CD8-positive, alpha-beta memory T cell (primary cell): Measurements from ENCODE around the gene C12orf54. TPM values are rescaled to one million over a fixed set of nuclear protein-coding genes. Genes with fewer than 3 reads are reported as not detected.
"Not testable (repeated sequence)": the region's sequence is repeated elsewhere in the genome, so short reads cannot be mapped to it uniquely, and the experiment has no call there.

Experiments used
- CTCF ChIA-PET: fragments of 350-600 bp; sonication (Branson Sonifier 250); formaldehyde crosslinking; loops from one replicate; lab custom pipeline; 2021; ENCODE audit warnings: antibody characterized with exemption; lab: Charles Lee
- POLR2A ChIA-PET: fragments of 350-600 bp; sonication (Branson Sonifier 250); formaldehyde crosslinking; loops from one replicate; lab custom pipeline; 2021; ENCODE audit warnings: antibody characterized with exemption; lab: Charles Lee
- DNase-seq, 5 donors: peaks; one replicate each; pipeline versions ENCODE4 v3.0.0 to v3.0.0-alpha.2; 2020 to 2022; ENCODE audit warnings: mixed read lengths in 1 of 5
- H3K27ac ChIP-seq: one replicate; pipeline ENCODE4 v1.7.0; 2013; ENCODE audit warnings: low read depth, mild to moderate bottlenecking, low read length, moderate library complexity
- H3K27me3 ChIP-seq: 2 replicates; pipeline ENCODE4 v1.7.0; 2013; ENCODE audit warnings: low read length, mild to moderate bottlenecking; ENCODE audit not compliant: insufficient read depth, poor library complexity, severe bottlenecking
- H3K36me3 ChIP-seq: 2 replicates; pipeline ENCODE4 v1.7.0; 2013; ENCODE audit warnings: mild to moderate bottlenecking, low read length, moderate library complexity; ENCODE audit not compliant: insufficient read depth
- H3K4me1 ChIP-seq: 2 replicates; pipeline ENCODE4 v1.7.0; 2013; ENCODE audit warnings: mild to moderate bottlenecking, low read length, moderate library complexity; ENCODE audit not compliant: insufficient read depth
- H3K4me3 ChIP-seq: 2 replicates; pipeline ENCODE4 v1.7.0; 2013; ENCODE audit warnings: mild to moderate bottlenecking, low read length
- H3K9me3 ChIP-seq: 2 replicates; pipeline ENCODE4 v1.7.0; 2013; ENCODE audit warnings: mild to moderate bottlenecking, low read length
- H3K27ac Mint-ChIP-seq, 8 donors: one replicate each; pipeline ENCODE4 v1.8.0; 2020 to 2021; ENCODE audit warnings: mixed read lengths in 8 of 8, mild to moderate bottlenecking in 6 of 8, inconsistent platforms in 3 of 8, moderate library complexity in 3 of 8
- H3K27me3 Mint-ChIP-seq, 2 donors: one replicate each; pipeline ENCODE4 v1.8.0; 2020 to 2021; ENCODE audit warnings: mixed read lengths in 2 of 2, mild to moderate bottlenecking in 1 of 2, moderate library complexity in 1 of 2
- H3K36me3 Mint-ChIP-seq, 3 donors: one replicate each; pipeline ENCODE4 v1.8.0; 2020 to 2021; ENCODE audit warnings: mixed read lengths in 3 of 3, inconsistent platforms in 1 of 3, mild to moderate bottlenecking in 1 of 3
- H3K4me1 Mint-ChIP-seq, 3 donors: one replicate each; pipeline ENCODE4 v1.8.0; 2020 to 2021; ENCODE audit warnings: mixed read lengths in 3 of 3, inconsistent platforms in 1 of 3, mild to moderate bottlenecking in 1 of 3
- H3K4me3 Mint-ChIP-seq, 7 donors: one replicate each; pipeline ENCODE4 v1.8.0; 2020 to 2021; ENCODE audit warnings: mixed read lengths in 7 of 7, mild to moderate bottlenecking in 6 of 7, moderate library complexity in 4 of 7, inconsistent platforms in 2 of 7
- H3K9me3 Mint-ChIP-seq, 5 donors: one replicate each; pipeline ENCODE4 v1.8.0; 2020 to 2022; ENCODE audit warnings: mixed read lengths in 5 of 5, mild to moderate bottlenecking in 3 of 5, moderate library complexity in 2 of 5, inconsistent platforms in 1 of 5
- polyA plus RNA-seq: library from polyadenylated mRNA; unstranded; fragments of 300-500 nt; fragmentation: Illumina TruSeq; gene quantifications from one replicate; pipeline ENCODE4 v1.2.3, GENCODE V29; 2021
- total RNA-seq, 2 experiments: library from RNA; stranded (reverse); gene quantifications; one replicate each; pipeline ENCODE4 v1.2.3, GENCODE V29; 2021

Gene C12orf54
- total and polyA plus RNA-seq, 3 experiments from 2014 or later = not detected

DNA sequence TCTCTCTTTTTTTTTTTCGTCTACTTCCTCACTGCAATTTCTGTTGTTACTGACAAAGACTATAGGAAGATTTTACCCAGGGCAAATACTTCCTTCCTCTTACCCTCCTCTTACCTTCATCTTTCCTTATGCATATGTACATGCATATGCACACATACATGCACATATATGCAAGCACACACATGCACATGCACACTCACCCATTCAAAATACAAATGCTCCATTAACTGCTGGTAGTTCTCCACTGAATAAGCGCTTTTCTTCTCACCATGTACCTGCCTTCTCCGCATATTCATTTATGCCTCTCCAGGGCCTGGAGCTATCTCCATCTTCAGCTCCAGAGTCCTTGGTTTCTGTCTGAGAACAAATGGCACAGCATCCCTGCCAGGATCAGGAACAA is 632 bp downstream of the C12orf54 start:
- Histone ChIP-seq H3K9me3 (no peaks in the 10 kb centered on the region), H3K4me1 (no peaks in the 10 kb centered on the region), H3K4me3 (no peak overlapping the region), H3K36me3 (no peaks in the 10 kb centered on the region), H3K27ac (no peak overlapping the region), H3K27me3 (no peaks in the 10 kb centered on the region)
- ChIA-PET POLR2A (no interaction called here), CTCF (no interaction called here)
- Mint-ChIP-seq H3K4me1 (no peaks in the 10 kb centered on the region), H3K27ac (no peak overlapping the region), H3K4me3 (no peak overlapping the region), H3K9me3 (peaks cover 0 to 9% (median 4%) of the 10 kb centered on the region in 5 donors), H3K36me3 (no peaks in the 10 kb centered on the region), H3K27me3 (peaks cover 16 to 35% of the 10 kb centered on the region in 2 donors)
- DNase-seq = no peak

DNA sequence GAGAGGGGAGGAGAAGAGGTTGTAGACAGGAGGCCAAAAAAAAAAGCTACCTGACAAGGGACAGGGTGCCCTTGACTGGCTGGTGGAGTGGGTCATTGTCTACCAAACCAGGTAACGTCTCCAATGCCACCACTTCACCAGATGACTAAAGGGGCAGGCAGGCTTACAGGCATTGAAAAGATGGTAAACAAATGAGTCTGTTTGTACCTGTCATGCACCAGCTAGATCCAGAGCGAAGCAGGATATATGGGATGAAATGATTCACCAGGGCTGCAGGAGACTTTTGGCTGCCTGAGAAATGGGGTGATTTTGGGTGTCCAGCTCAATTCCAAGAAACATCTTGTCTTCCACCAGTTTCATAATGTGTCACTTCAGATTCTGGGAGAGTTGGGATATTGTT is 4.0 kb downstream of the C12orf54 start:
- Histone ChIP-seq H3K4me3 (no peak overlapping the region), H3K27ac (no peak overlapping the region), H3K9me3 (no peaks in the 10 kb centered on the region), H3K36me3 (no peaks in the 10 kb centered on the region), H3K27me3 (no peaks in the 10 kb centered on the region), H3K4me1 (no peaks in the 10 kb centered on the region)
- Mint-ChIP-seq H3K9me3 (no peaks in the 10 kb centered on the region), H3K4me3 (no peak overlapping the region), H3K27ac (no peak overlapping the region), H3K4me1 (no peaks in the 10 kb centered on the region), H3K36me3 (no peaks in the 10 kb centered on the region), H3K27me3 (peaks cover 19 to 36% of the 10 kb centered on the region in 2 donors)
- DNase-seq = no peak
- POLR2A ChIA-PET = no interaction called here
- CTCF ChIA-PET = no interaction called here

DNA sequence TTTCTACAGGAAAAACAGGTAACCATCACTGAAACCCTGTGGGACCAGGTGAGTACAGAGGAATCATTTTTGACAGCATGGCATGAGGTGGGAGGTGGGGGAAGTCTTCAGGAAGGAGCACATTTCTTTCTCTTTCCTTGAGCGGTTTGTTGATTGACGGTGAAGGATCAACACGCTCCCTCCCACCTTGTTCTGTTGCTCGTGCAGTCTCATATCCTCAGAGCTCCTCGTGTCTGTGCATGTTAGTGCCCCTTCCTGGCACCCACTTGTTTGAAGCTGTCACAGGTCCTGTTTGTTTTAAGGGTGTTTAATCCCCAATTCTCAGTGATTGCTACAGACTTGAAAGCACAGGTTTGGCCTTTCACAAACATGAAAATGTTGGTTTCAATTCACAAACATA is 4.4 kb downstream of the C12orf54 start:
- Histone ChIP-seq H3K36me3 (no peaks in the 10 kb centered on the region), H3K27ac (no peak overlapping the region), H3K27me3 (no peaks in the 10 kb centered on the region), H3K9me3 (no peaks in the 10 kb centered on the region), H3K4me3 (no peak overlapping the region), H3K4me1 (no peaks in the 10 kb centered on the region)
- Mint-ChIP-seq H3K4me1 (no peaks in the 10 kb centered on the region), H3K9me3 (no peaks in the 10 kb centered on the region), H3K27ac (no peak overlapping the region), H3K36me3 (no peaks in the 10 kb centered on the region), H3K4me3 (no peak overlapping the region), H3K27me3 (peaks cover 19 to 35% of the 10 kb centered on the region in 2 donors)
- POLR2A ChIA-PET = no interaction called here
- no peak for DNase-seq
- CTCF ChIA-PET = no interaction called here

DNA sequence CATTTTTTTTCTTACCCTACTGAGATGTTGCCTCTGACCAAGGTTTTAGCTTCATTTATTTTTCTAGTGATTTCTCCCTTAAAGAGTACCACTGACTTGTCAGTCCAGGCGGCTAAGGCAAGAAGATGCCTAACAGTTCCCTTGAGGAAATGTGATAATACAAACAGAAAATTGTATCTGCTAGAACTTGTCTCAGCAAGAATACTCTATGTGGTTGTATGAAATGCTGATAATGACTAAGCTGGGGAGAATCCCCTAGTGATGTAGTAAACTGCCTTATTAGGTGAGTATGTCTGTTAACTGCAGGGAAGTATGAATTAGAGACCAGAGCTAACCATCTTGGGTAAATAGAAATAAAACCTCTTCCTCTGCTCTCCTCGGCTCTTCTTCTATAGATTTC is 6.7 kb downstream of the C12orf54 start:
- peaks cover 20 to 31% of the 10 kb centered on the region in 2 donors for H3K27me3 Mint-ChIP-seq
- Histone ChIP-seq H3K36me3 (no peaks in the 10 kb centered on the region), H3K4me3 (no peak overlapping the region), H3K27ac (no peak overlapping the region), H3K27me3 (no peaks in the 10 kb centered on the region), H3K4me1 (no peaks in the 10 kb centered on the region), H3K9me3 (no peaks in the 10 kb centered on the region)
- H3K9me3 Mint-ChIP-seq = no peaks in the 10 kb centered on the region
- H3K4me3 Mint-ChIP-seq = no peak overlapping the region
- no peaks in the 10 kb centered on the region for H3K36me3 Mint-ChIP-seq
- ChIA-PET POLR2A (no interaction called here), CTCF (no interaction called here)
- no peak for DNase-seq
- no peaks in the 10 kb centered on the region for H3K4me1 Mint-ChIP-seq
- no peak overlapping the region for H3K27ac Mint-ChIP-seq

DNA sequence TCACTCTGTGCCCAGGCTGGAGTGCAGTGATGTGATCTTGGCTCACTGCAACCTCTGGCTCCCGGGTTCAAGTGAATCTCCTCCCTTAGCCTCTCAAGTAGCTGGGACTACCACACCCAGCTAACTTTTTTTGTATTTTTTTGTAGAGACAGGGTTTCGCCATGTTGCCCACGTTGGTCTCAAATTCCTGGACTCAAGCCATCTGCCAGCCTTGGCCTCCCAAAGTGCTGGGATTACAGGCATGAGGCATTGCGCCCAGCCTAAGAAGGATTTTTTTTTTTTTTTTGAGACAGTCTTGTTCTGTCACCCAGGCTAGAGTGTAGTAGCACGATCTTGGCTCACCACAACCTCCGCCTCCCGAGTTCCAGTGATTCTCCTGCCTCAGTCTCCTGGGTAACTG is 7.2 kb downstream of the C12orf54 start:
- H3K9me3 ChIP-seq, POLR2A ChIA-PET, H3K36me3 Mint-ChIP-seq, H3K27ac ChIP-seq, H3K4me3 Mint-ChIP-seq, H3K9me3 Mint-ChIP-seq, DNase-seq, H3K4me1 Mint-ChIP-seq, H3K4me3 ChIP-seq, H3K27me3 ChIP-seq, CTCF ChIA-PET, H3K27ac Mint-ChIP-seq, H3K4me1 ChIP-seq, H3K36me3 ChIP-seq: not testable (repeated sequence)
- peaks cover 20 to 31% of the 10 kb centered on the region in 2 donors for H3K27me3 Mint-ChIP-seq

DNA sequence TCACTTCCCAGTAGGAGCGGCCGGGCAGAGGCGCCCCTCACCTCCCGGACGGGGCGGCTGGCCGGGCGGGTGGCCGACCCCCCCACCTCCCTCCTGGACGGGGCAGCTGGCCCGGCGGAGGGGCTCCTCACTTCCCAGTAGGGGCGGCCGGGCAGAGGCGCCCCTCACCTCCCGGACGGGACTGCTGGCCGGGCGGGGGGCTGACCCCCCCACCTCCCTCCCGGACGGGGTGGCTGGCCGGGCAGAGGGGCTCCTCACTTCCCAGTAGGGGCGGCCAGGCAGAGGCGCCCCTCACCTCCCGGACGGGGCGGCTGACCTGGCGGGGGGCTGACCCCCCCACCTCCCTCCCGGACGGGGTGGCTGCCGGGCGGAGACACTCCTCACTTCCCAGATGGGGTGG is 18.0 kb downstream of the C12orf54 start:
- H3K36me3 Mint-ChIP-seq, POLR2A ChIA-PET, H3K4me3 Mint-ChIP-seq, H3K9me3 ChIP-seq, H3K27ac ChIP-seq, DNase-seq, H3K9me3 Mint-ChIP-seq, H3K4me1 Mint-ChIP-seq, H3K4me1 ChIP-seq, H3K36me3 ChIP-seq, H3K27me3 ChIP-seq, H3K4me3 ChIP-seq, CTCF ChIA-PET, H3K27ac Mint-ChIP-seq: not testable (repeated sequence)
- peaks cover 11 to 39% of the 10 kb centered on the region in 2 donors for H3K27me3 Mint-ChIP-seq

DNA sequence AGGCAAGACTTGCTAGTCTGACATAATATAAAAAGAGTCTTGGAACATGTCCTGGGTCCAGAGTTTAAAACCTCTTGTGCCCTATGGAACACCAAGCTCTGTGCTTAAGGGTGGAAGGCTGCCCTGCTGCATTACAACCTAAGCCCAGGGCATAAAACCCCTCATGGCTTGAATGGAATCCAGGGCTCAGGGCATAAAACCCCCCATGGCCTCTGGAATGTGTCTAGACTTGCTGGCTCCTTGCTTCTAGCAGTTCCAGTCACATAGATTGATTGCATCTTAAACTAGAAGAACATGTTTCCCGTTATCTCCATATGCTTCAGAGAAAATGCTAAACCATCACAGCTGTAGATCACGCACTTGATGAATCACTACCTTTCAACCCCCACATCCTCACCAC is 24.5 kb downstream of the C12orf54 start:
- Mint-ChIP-seq H3K9me3 (peaks cover 0 to 13% (median 5%) of the 10 kb centered on the region in 5 donors), H3K27me3 (peaks cover 7 to 66% of the 10 kb centered on the region in 2 donors)
- DNase-seq, H3K4me3 ChIP-seq, H3K36me3 ChIP-seq, H3K4me1 Mint-ChIP-seq, CTCF ChIA-PET, H3K9me3 ChIP-seq, H3K4me3 Mint-ChIP-seq, H3K27ac ChIP-seq, H3K4me1 ChIP-seq, POLR2A ChIA-PET, H3K27ac Mint-ChIP-seq, H3K27me3 ChIP-seq, H3K36me3 Mint-ChIP-seq: not testable (repeated sequence)

DNA sequence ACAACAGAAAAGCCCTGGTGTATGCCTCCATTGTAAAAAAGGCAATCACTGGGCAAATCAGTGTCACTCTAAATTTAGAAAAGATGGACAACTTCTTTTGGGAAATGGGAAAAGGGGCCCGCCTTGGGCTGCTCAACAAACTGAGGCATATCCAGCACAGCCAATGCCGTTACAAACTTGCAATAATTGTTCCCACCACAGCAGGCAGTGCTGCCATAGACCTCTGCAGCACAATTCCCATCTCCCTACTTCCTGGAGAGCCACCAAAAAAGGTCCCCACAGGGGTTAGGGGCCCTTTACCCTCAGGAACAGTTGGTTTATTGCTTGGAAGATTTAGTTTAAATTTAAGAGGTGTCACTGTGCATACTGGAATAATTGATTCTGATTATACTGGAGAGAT is 26.7 kb downstream of the C12orf54 start:
- Histone ChIP-seq H3K4me3 (no peak overlapping the region), H3K36me3 (no peaks in the 10 kb centered on the region), H3K27me3 (no peaks in the 10 kb centered on the region), H3K4me1 (no peaks in the 10 kb centered on the region), H3K27ac (no peak overlapping the region), H3K9me3 (no peaks in the 10 kb centered on the region)
- peaks cover 0 to 13% (median 5%) of the 10 kb centered on the region in 5 donors for H3K9me3 Mint-ChIP-seq
- H3K36me3 Mint-ChIP-seq = no peaks in the 10 kb centered on the region
- no peak for DNase-seq
- ChIA-PET POLR2A (no interaction called here), CTCF (no interaction called here)
- no peaks in the 10 kb centered on the region for H3K4me1 Mint-ChIP-seq
- peaks cover 5 to 46% of the 10 kb centered on the region in 2 donors for H3K27me3 Mint-ChIP-seq
- H3K27ac Mint-ChIP-seq = no peak overlapping the region
- H3K4me3 Mint-ChIP-seq = no peak overlapping the region

DNA sequence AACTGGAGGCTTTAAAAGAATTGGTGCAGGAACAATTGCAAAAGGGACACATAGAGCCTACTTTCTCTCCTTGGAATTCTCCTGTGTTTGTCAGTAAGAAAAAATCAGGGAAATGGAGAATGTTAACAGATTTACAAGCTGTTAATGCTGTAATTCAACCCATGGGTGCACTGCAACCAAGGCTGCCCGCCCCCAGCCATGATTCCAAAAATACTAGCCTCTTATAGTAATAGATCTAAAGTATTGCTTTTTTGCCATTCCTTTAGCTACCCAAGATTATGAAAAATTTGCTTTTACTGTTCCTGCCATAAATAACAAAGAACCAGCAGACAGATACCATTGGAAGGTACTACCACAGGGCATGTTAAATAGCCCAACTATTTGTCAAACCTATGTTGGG is 27.8 kb downstream of the C12orf54 start:
- no peaks in the 10 kb centered on the region for H3K36me3 ChIP-seq
- no peaks in the 10 kb centered on the region for H3K27me3 ChIP-seq
- no peaks in the 10 kb centered on the region for H3K9me3 ChIP-seq
- Mint-ChIP-seq H3K9me3 (peaks cover 0 to 13% (median 5%) of the 10 kb centered on the region in 5 donors), H3K27me3 (peaks cover 8 to 39% of the 10 kb centered on the region in 2 donors), H3K4me1 (no peaks in the 10 kb centered on the region), H3K36me3 (no peaks in the 10 kb centered on the region), H3K27ac (no peak overlapping the region), H3K4me3 (no peak overlapping the region)
- H3K4me1 ChIP-seq = no peaks in the 10 kb centered on the region
- ChIA-PET POLR2A (no interaction called here), CTCF (no interaction called here)
- DNase-seq = no peak
- no peak overlapping the region for H3K27ac ChIP-seq
- no peak overlapping the region for H3K4me3 ChIP-seq
